PC-3 (cell line): ENCODE measurements around the gene STAT6.

ENCODE experiments used
- CTCF ChIP-seq: fragments of 300-600 bp; sonication (generic); conservative IDR thresholded peaks from 2 replicates; pipeline ENCODE4 v1.5.1; 2017; ENCODE audit warnings: antibody characterized with exemption, low read depth, mild to moderate bottlenecking, low read length
- EZH2 ChIP-seq: fragments of 300-600 bp; sonication (generic); IDR thresholded peaks from one replicate; pipeline ENCODE4 v1.6.1; 2017; ENCODE audit warnings: antibody characterized with exemption, mild to moderate bottlenecking, low read length; ENCODE audit not compliant: unreplicated experiment
- EZH2phosphoT487 ChIP-seq: fragments of 300-600 bp; sonication (generic); IDR thresholded peaks from 2 replicates; pipeline ENCODE4 v1.6.1; 2018; ENCODE audit warnings: mild to moderate bottlenecking, antibody characterized with exemption, low read length, borderline replicate concordance

GRCh38 chr12:57149245-57149900 is 38.2 kb upstream of the STAT6 start:
- TF ChIP-seq CTCF (no peak), EZH2 (no peak), EZH2phosphoT487 (no peak)
